22Rv1 (cell line): ENCODE results near the gene S1PR4.
"Not testable (repeated sequence)": the region's sequence is repeated elsewhere in the genome, so short reads cannot be mapped to it uniquely, and the experiment has no call there.

Experiments
- H3K27ac ChIP-seq: fragments of 450-650 bp; 2 replicates; pipeline ENCODE4 v1.5.1; 2017
- ZFX ChIP-seq: fragments of 450-650 bp; IDR thresholded peaks from 2 replicates; pipeline ENCODE4 v1.6.1; 2017; ENCODE audit warnings: antibody characterized with exemption, borderline replicate concordance
- TF ChIP-seq, protein P1 (sequence below): fragments of 450-650 bp; IDR thresholded peaks from 2 replicates; pipeline ENCODE4 v1.5.1; 2017; ENCODE audit warnings: mild to moderate bottlenecking

S1PR4 gene

DNA sequence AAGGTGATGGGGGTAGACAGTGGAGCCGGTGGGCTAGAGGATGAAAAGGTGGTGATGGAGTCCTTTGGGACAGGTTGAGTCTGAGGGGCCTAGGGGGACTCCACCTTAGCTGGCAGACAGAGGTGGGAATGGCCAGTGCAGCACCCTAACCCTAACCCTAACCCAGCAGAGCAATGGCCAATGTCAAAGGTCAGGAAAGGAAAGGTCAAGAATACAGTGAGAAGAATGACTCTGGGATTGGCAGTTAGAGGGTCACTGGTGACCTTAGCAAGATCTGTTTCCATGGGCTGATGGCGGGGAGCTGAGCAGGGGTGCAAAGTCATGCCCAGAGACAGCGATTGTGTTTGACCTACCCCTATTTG is 26.2 kb upstream of the S1PR4 start:
- no peak overlapping the region for H3K27ac ChIP-seq
- TF ChIP-seq, protein P1, sequence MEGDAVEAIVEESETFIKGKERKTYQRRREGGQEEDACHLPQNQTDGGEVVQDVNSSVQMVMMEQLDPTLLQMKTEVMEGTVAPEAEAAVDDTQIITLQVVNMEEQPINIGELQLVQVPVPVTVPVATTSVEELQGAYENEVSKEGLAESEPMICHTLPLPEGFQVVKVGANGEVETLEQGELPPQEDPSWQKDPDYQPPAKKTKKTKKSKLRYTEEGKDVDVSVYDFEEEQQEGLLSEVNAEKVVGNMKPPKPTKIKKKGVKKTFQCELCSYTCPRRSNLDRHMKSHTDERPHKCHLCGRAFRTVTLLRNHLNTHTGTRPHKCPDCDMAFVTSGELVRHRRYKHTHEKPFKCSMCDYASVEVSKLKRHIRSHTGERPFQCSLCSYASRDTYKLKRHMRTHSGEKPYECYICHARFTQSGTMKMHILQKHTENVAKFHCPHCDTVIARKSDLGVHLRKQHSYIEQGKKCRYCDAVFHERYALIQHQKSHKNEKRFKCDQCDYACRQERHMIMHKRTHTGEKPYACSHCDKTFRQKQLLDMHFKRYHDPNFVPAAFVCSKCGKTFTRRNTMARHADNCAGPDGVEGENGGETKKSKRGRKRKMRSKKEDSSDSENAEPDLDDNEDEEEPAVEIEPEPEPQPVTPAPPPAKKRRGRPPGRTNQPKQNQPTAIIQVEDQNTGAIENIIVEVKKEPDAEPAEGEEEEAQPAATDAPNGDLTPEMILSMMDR, result no peak
- no peak for TF ChIP-seq ZFX

DNA sequence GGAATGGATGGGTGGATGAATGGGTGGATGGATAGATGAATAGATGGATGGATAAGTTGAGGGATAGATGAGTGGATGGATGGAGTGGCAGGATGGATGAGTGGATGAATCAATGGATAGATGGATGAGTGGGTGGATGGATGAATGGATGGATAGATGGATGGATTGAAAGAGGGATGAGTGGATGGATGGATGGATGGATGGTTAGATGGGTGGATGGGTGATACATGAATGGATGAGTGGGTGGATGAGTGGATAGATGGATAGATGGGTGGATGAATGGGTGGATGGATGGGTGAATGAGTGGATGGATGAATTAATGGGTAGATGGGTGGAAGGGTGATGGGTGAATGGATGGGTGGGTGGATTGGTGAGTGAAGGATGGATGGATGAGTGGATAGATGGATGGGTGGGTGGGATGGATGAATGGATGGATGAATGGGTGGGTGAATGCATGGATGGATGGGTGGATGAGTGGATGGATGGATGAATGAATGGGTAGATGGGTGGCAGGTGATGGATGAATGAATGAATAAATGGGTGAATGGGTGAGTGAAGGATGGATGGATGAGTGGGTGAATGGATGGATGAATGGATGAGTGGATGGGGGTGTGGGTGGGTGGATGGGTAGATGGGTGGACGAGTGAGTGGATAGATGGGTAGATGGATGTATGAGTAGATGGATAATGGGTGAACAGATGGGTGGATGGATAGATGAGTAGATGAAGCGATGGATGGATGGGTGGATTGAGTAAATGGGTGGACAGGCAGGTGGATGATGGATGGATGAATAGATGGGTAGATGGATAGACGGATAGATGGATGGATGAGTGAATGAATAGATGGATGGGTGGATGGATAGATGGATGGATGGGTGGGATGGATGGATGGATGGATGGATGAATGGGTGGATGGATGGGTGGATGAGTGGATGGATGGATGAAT is 25.0 kb upstream of the S1PR4 start:
- TF ChIP-seq, protein P1, result no peak
- no peak for TF ChIP-seq ZFX
- H3K27ac ChIP-seq, result no peak overlapping the region

GRCh38 chr19:3154447-3154846 is 24.1 kb upstream of the S1PR4 start:
- H3K27ac ChIP-seq, result not testable (repeated sequence)

- TF ChIP-seq, protein P1, result no peak
- TF ChIP-seq ZFX, result no peak
- no peak overlapping the region for H3K27ac ChIP-seq
Observed at GRCh38 chr19:3154957-3155736, 23.4 kb upstream of the S1PR4 start.

- no peak for TF ChIP-seq ZFX
- TF ChIP-seq, protein P1, result no peak
- no peak overlapping the region for H3K27ac ChIP-seq
Observed at GRCh38 chr19:3157096-3157845, 21.3 kb upstream of the S1PR4 start.

DNA sequence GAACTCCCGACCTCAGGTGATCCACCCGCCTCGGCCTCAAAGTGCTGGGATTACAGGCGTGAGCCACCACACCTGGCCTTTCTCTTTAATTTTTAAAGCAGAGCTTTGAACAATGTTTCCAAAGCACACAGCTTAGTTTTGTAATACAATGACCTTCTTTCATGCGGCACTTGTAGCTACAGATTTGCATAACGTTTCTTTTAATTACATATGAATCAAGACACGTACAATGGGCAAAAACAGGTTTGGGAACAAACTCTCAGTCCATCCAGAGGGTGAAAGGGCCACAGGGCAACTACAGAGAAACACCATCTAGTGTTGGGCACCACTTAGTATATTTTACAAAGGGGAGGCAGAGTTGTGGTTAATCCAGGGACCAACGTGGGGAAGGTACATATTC is 19.0 kb upstream of the S1PR4 start:
- TF ChIP-seq ZFX, result no peak
- TF ChIP-seq, protein P1, result no peak
- no peak overlapping the region for H3K27ac ChIP-seq

DNA sequence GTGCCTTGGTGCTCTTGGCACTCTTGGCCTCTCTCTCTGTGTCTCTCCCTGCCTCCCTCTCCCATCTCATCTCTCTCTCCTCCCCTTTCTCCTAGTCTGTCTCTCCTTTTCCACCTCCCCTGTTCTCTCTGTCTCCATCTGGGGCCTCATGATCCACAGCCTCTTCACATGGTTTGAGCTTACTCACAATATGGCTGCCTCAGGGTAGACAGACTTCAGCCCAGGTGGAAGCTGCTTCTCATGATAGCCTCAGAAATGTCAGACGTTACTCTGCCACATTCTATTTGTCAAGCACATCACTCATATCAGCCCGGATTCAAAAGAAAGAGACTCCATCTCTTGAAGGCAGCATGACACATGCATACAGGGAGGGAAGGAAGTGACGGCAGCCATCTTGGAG is 18.4 kb upstream of the S1PR4 start:
- TF ChIP-seq ZFX, result no peak
- TF ChIP-seq, protein P1, result no peak
- no peak overlapping the region for H3K27ac ChIP-seq
